Duodenal mucosa (tissue), 2 donors: Measurements from ENCODE around the gene CEP43.
A peak's percentile ranks its signal among the peaks of the same experiment; 100 is the strongest.

Experiments used
- H3K27ac ChIP-seq: one replicate; pipeline ENCODE4 v1.7.0; 2013; ENCODE audit warnings: low read depth, low read length
- H3K27me3 ChIP-seq, 2 donors: one replicate each; pipeline ENCODE4 v1.7.0; 2013; ENCODE audit warnings: low read length in 2 of 2, control low read depth in 1 of 2; ENCODE audit not compliant: insufficient read depth in 2 of 2, control insufficient read depth in 1 of 2
- H3K36me3 ChIP-seq, 2 donors: one replicate each; pipeline ENCODE4 v1.7.0; 2013; ENCODE audit warnings: low read length in 2 of 2, control low read depth in 1 of 2; ENCODE audit not compliant: insufficient read depth in 2 of 2, control insufficient read depth in 1 of 2
- H3K4me1 ChIP-seq, 2 donors: one replicate each; pipeline ENCODE4 v1.7.0; 2013; ENCODE audit warnings: low read length in 2 of 2, control low read depth in 1 of 2; ENCODE audit not compliant: insufficient read depth in 2 of 2, control insufficient read depth in 1 of 2
- H3K4me3 ChIP-seq, 2 donors: one replicate each; pipeline ENCODE4 v1.7.0; 2013; ENCODE audit warnings: low read length in 2 of 2, low read depth in 1 of 2
- H3K9ac ChIP-seq, 2 donors: one replicate each; pipeline ENCODE4 v1.7.0; 2013; ENCODE audit warnings: low read length in 2 of 2, low read depth in 1 of 2
- H3K9me3 ChIP-seq, 2 donors: one replicate each; pipeline ENCODE4 v1.7.0; 2013; ENCODE audit warnings: low read length in 2 of 2, control low read depth in 1 of 2; ENCODE audit not compliant: control insufficient read depth in 1 of 2

Gene CEP43

DNA sequence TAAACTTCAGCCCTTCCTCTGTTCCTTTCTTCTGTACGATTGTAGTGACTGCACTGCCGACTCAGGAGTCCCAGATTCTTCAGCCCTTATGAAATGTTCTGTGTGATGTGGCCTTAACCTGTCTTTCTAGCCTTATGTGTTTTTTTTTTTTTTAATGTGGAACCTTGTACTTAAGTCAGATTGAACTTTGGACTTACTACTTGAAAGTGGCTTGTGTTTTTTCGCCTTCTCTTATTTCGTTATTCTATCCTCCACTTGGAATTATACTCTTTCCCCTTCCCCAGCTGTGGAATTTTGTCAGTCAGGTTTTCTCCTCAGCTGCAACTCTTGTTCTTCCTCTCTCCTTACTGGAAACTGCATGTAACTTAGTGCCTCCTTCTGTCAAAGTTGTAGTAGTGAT is 8.8 kb downstream of the CEP43 start:
- Histone ChIP-seq H3K9me3 (no peaks in the 10 kb centered on the region), H3K27ac (no peak overlapping the region), H3K9ac (no peak overlapping the region), H3K36me3 (peaks cover 16 to 20% of the 10 kb centered on the region in 2 donors), H3K27me3 (no peaks in the 10 kb centered on the region), H3K4me3 (peak overlapping the region in 1 of 2 donors; percentile 3), H3K4me1 (peaks cover 0 to 5% of the 10 kb centered on the region in 2 donors)

DNA sequence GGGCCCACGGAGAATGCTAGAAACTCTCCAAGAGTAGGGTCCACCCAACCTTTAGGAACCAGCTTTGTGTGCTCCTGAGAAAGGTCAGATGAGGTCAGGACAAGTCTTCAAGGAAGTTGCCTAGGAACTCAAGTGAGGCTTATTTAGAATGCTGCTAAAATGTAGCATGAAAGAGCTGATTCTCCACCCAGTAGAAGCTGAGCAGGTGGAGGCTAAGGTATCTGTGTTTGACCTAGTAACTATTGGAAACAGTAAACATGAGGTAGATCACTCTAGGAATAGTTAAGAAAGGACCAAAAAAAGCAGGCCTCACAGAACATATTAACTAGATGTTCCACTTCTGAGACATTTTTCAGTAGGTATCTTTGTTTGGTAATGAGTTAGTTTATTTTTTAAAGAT is 13.9 kb downstream of the CEP43 start:
- no peaks in the 10 kb centered on the region for H3K27me3 ChIP-seq
- no peak overlapping the region for H3K4me3 ChIP-seq
- no peak overlapping the region for H3K9ac ChIP-seq
- peaks cover 25 to 33% of the 10 kb centered on the region in 2 donors for H3K36me3 ChIP-seq
- H3K27ac ChIP-seq, result no peak overlapping the region
- H3K9me3 ChIP-seq, result no peaks in the 10 kb centered on the region
- no peaks in the 10 kb centered on the region for H3K4me1 ChIP-seq

DNA sequence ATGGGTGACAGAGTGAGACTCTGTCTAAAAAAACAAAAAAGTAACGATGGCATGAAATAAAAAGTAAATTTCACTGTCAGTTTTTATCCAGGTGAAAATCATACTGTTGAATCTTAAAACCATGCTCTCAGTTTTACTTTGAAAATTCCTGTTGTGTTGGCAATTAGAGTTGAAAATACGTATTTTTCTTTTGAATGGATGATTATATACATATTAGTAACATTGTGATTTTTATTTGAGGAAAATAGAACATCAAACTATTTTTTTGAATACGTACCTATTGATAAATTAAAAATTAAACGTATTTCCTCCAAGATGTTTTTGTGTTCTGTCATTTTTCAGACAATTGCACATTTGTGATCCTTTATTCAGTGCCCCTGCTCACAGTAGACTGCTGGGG is 14.7 kb downstream of the CEP43 start:
- Histone ChIP-seq H3K27ac (no peak overlapping the region), H3K9ac (no peak overlapping the region), H3K4me3 (no peak overlapping the region), H3K36me3 (peaks cover 25 to 39% of the 10 kb centered on the region in 2 donors), H3K4me1 (no peaks in the 10 kb centered on the region), H3K9me3 (no peaks in the 10 kb centered on the region), H3K27me3 (no peaks in the 10 kb centered on the region)

DNA sequence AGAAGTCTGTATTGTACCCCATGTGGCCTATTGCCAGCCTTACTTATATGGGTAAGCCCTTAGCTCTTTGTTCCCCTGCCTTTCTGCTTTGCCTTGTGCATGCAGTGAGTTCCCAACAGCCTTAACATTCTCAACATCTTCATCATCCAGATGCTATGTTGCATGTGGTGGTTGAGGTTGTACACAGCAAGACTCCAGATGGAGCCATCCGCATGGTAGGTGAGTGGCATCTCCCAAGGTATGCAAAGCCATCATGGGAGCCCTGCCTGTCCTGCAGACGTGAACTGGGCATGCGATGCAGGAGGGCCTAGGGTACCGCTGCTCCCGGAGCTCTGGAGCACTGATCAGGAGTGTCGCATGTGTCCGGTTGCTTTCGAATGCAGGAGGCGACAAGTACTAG is 16.1 kb downstream of the CEP43 start:
- no peaks in the 10 kb centered on the region for H3K27me3 ChIP-seq
- no peaks in the 10 kb centered on the region for H3K4me1 ChIP-seq
- H3K36me3 ChIP-seq, result peaks cover 27 to 38% of the 10 kb centered on the region in 2 donors
- H3K9ac ChIP-seq, result no peak overlapping the region
- H3K9me3 ChIP-seq, result no peaks in the 10 kb centered on the region
- no peak overlapping the region for H3K27ac ChIP-seq
- no peak overlapping the region for H3K4me3 ChIP-seq

DNA sequence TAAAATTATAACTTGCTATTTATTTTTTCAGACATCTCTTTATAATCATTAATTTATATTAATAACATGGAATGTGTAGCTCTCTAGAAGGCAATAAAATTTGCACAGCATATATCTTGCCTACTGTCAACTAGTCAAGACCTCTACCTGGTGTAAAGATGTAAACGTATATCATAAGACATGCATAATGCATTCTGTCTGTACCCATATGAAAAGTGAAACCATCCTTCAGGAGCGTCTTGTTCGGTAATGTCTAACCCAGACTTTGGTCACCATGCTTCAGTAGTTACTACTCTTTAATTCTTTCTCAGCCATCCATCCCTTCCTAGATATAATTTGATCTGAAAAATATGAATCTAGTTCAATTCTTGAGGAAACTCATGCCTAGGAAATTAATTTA is 21.0 kb downstream of the CEP43 start:
- Histone ChIP-seq H3K36me3 (peaks cover 9 to 39% of the 10 kb centered on the region in 2 donors), H3K4me1 (no peaks in the 10 kb centered on the region), H3K27me3 (no peaks in the 10 kb centered on the region), H3K27ac (no peak overlapping the region), H3K9ac (no peak overlapping the region), H3K4me3 (no peak overlapping the region), H3K9me3 (no peaks in the 10 kb centered on the region)

DNA sequence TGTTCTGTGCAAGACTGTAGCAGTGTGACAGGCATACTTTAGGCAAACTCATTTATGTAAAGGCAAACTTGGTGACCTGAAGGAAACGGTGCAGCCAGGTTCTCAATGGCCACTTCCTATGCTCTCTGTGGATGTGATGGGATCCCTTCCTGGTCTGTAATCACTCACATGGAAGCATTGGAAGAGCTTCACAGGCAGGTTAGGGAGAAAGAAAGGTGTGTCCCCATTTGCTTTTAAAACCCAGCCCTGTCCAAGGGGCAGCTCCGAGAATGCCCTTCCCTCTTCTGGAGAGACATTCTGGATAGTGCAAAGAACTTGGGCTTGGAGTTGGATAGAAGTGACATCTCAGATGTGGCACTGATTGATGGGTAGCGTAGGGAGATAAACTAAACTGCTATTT is 28.1 kb downstream of the CEP43 start:
- H3K36me3 ChIP-seq, result peaks cover 21 to 64% of the 10 kb centered on the region in 2 donors
- H3K9ac ChIP-seq, result no peak overlapping the region
- no peaks in the 10 kb centered on the region for H3K9me3 ChIP-seq
- peaks cover 0 to 6% of the 10 kb centered on the region in 2 donors for H3K4me1 ChIP-seq
- no peak overlapping the region for H3K4me3 ChIP-seq
- H3K27me3 ChIP-seq, result no peaks in the 10 kb centered on the region
- no peak overlapping the region for H3K27ac ChIP-seq

DNA sequence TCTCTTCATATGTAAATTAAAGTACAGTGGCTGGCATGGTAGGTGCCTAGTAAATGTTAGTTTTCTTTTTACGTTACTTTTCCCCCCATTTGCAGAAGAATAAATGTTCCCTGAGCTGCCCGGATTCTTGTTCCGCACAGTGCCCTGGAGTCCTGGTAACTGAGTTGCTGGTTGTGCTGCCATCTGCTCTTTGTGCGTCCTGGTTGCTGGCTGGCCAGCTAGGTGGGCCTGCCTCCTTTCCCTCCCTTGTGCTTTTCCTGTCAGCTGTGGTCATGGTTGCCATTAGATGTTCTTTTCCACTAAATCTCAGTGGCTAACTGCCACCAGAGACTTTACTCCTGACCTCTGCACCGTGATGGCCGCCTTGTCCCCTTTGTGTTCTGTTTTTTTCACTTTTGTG is 28.6 kb downstream of the CEP43 start:
- Histone ChIP-seq H3K4me1 (peaks cover 0 to 6% of the 10 kb centered on the region in 2 donors), H3K4me3 (no peak overlapping the region), H3K36me3 (peaks cover 21 to 61% of the 10 kb centered on the region in 2 donors), H3K27ac (no peak overlapping the region), H3K9ac (no peak overlapping the region), H3K27me3 (no peaks in the 10 kb centered on the region), H3K9me3 (no peaks in the 10 kb centered on the region)

DNA sequence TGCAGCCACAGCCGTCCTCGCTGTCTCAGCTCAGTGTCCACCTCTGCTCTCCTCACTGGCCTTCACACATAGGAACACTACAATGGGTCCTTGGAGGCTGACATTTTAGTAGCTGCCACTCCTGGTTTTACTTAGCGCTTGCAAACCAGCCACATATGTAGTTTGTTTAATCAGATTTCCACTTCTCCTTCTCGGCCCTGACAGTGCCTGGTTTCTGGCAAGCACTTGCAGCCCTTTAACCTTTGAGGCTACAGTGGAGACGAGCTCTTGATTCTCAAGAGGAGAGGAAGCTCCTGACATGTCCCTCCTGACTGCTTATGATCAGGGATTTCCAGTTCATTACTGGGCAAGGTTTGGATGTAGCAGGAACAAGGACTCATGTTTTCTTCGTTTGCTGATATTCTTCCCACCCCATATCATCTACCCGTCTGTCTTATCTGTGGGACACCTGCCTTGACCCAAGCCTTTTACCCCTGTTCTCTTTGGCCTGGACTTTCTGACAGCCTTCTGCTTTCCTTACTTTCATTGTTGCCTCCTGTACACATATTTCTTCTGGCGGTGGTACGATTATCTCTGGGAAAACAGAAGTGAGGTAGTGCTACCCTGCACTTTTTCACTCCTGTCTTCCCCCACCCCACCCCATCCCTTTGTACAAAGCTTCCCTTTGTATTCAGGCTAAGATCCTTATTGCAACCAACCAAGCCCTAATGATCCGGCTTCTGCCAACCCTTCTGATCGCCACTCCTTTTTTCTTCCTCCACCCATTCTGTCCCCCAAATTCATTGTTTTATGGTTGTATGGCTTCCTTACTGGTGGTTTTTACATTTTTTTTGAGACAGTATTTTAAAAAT is 31.2 kb downstream of the CEP43 start:
- Histone ChIP-seq H3K27ac (no peak overlapping the region), H3K4me1 (peaks cover 0 to 6% of the 10 kb centered on the region in 2 donors), H3K36me3 (peaks cover 33 to 59% of the 10 kb centered on the region in 2 donors), H3K9ac (no peak overlapping the region), H3K27me3 (no peaks in the 10 kb centered on the region), H3K4me3 (no peak overlapping the region), H3K9me3 (no peaks in the 10 kb centered on the region)

DNA sequence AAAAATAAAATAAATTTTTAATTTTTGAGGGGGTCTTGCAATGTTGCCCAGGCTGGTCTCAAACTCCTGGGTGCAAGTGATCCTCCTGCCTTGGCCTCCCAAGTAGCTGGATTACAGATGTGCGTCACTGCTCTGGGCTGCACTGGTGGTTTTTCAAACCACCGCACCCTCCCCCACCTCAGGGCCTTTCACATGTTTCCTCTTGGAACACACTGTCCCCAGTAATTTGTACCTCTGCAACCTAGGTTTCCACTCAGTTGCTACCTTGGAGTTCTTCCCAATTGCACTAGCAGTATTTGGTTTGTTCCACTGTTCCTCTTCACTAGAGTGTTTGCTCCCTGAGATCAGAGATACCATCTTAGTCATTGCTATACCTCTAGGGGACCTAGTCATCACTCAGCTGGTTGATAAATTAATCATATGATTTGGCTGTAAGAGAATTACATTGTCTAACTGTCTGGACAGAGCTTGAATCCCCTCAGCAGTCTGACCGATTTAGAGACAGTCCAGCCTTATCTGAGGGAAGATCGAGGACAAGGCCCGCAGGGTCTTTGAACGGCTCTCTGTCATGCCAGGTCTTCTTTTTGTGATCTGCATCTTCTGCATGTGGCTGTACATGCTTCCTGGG is 32.0 kb downstream of the CEP43 start:
- Histone ChIP-seq H3K9me3 (no peaks in the 10 kb centered on the region), H3K4me1 (peaks cover 0 to 6% of the 10 kb centered on the region in 2 donors), H3K9ac (no peak overlapping the region), H3K36me3 (peaks cover 31 to 64% of the 10 kb centered on the region in 2 donors), H3K27me3 (no peaks in the 10 kb centered on the region), H3K4me3 (no peak overlapping the region), H3K27ac (no peak overlapping the region)

DNA sequence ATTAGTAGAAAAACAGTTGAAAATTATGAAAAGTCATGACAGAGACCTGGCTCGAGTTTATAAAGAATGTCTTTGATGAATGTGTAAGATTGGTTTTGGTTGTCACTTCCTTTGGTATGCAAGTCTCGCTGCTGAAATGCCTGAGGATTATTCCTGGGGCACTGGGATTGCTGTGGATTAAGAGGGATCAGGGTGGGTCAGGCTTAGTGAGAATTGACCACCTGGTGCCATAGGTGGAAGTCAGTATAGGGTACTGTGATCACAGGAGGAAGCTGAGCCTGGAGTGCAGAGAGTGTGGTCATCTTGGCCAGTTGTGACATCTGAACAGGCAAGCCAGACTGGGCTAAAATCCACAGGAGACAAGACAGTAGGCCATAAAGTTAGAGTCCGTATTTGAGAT is 34.9 kb downstream of the CEP43 start:
- peaks cover 37 to 50% of the 10 kb centered on the region in 2 donors for H3K36me3 ChIP-seq
- no peak overlapping the region for H3K9ac ChIP-seq
- no peak overlapping the region for H3K27ac ChIP-seq
- no peak overlapping the region for H3K4me3 ChIP-seq
- peaks cover 0 to 3% of the 10 kb centered on the region in 2 donors for H3K4me1 ChIP-seq
- H3K9me3 ChIP-seq, result no peaks in the 10 kb centered on the region
- no peaks in the 10 kb centered on the region for H3K27me3 ChIP-seq
